ENCODE data around the gene TEAD3. TPM values are rescaled to one million over a fixed set of nuclear protein-coding genes. Genes with fewer than 3 reads are reported as not detected.

The TEAD3 gene
- polyA plus RNA-seq, 3 donors = not detected

DNA sequence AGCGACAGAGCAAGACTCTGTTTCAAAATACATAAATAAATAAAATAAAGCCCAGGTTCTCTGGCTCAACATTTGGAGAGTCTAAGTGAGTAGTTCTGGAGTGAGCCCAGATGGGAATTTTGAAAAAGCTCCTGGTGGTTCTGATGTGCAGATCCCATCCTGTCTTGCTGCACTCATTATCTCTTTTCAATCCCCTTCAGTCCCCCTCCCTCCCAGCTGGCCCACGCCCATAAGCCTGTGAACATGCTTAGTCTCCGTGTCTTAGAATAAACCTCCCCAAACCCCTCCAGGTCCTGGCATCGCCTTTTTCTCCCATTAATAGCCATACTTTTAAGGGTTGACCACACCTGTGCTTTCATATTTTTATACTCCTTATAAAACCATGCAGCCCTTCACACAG lies 35.2 kb upstream of the TEAD3 start:
- Histone ChIP-seq H4K20me1 (ENCODE audit: insufficient read depth, low read length) (no peaks in the 10 kb centered on the region), H3K9me3 (replicated peaks in 1 of 2; ENCODE audit: control insufficient read depth in 1 of 2, insufficient read depth in 1 of 2, low read length in 2 of 2) (no peaks in the 10 kb centered on the region), H3K79me2 (ENCODE audit: insufficient read depth, low read length) (no peaks in the 10 kb centered on the region), H2AFZ (ENCODE audit: insufficient read depth, low read depth, low read length, poor library complexity, severe bottlenecking) (no peak overlapping the region), H3K9ac (ENCODE audit: insufficient read depth, low read length, poor library complexity, severe bottlenecking) (no peak overlapping the region), H3K27ac (ENCODE audit: low read depth in 1 of 2, low read length in 2 of 2) (no peak overlapping the region), H3K36me3 (replicated peaks in 1 of 2; ENCODE audit: control insufficient read depth in 1 of 2, insufficient read depth in 2 of 2, low read length in 2 of 2) (no peaks in the 10 kb centered on the region), H3K4me1 (ENCODE audit: control insufficient read depth in 1 of 2, insufficient read depth in 2 of 2, low read length in 2 of 2) (no peaks in the 10 kb centered on the region), H3K4me2 (replicated peaks; ENCODE audit: extremely low read depth, low read length, poor library complexity, severe bottlenecking) (no peak overlapping the region), H3K4me3 (replicated peaks in 1 of 3; ENCODE audit: low read depth in 2 of 3, low read length in 3 of 3) (no peak overlapping the region), H3K27me3 (ENCODE audit: control insufficient read depth in 2 of 2, insufficient read depth in 2 of 2, low read length in 2 of 2) (no peaks in the 10 kb centered on the region)
- Mint-ChIP-seq H3K36me3 (no peaks in the 10 kb centered on the region), H3K27me3 (ENCODE audit: low read depth in 3 of 3) (peaks cover 4 to 13% (median 7%) of the 10 kb centered on the region in 3 donors), H3K27ac (no peak overlapping the region), H3K4me3 (no peak overlapping the region), H3K4me1 (peaks cover 4% of the 10 kb centered on the region), H3K9me3 (peaks cover 0 to 2% (median 0%) of the 10 kb centered on the region in 7 donors)
- DNase-seq = no peak
- 96% methylated on average over 3 of the region's 4 CpGs for whole genome bisulfite sequencing (ENCODE audit: insufficient coverage)
- intact Hi-C loops (cut with micrococcal nuclease) = no loop called here
- TF ChIP-seq, protein P1, sequence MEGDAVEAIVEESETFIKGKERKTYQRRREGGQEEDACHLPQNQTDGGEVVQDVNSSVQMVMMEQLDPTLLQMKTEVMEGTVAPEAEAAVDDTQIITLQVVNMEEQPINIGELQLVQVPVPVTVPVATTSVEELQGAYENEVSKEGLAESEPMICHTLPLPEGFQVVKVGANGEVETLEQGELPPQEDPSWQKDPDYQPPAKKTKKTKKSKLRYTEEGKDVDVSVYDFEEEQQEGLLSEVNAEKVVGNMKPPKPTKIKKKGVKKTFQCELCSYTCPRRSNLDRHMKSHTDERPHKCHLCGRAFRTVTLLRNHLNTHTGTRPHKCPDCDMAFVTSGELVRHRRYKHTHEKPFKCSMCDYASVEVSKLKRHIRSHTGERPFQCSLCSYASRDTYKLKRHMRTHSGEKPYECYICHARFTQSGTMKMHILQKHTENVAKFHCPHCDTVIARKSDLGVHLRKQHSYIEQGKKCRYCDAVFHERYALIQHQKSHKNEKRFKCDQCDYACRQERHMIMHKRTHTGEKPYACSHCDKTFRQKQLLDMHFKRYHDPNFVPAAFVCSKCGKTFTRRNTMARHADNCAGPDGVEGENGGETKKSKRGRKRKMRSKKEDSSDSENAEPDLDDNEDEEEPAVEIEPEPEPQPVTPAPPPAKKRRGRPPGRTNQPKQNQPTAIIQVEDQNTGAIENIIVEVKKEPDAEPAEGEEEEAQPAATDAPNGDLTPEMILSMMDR (IDR thresholded peaks at IDR 0.05) = no peak

DNA sequence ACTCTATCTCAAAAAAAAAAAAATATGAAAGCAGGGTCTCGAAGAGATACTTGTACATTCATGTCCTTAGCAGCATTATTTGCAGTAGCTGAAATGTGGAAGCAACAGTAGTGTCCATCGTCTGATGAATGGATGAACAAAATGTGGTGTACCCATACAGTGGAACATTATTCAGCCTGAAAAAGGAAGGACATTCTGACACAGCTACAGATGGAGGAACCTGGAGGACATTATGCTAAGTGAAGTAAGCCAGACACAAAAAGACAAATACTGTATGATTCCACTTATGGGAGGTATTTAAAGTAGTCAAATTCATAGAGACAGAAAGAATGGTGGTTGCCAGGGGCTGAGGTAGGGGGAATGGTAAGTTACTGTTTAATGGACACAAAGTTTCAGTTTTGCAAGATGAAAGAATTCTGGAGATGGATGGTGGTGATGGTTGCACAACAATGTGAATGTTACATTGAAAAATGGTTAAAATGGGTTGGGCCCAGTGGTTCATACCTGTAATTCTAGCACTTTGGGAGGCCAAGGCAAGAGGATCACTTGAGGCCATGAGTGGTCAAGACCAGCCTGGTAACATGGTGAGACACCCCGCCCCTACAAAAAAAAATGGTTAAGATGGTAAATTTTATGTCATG lies 27.6 kb upstream of the TEAD3 start:
- Histone ChIP-seq H2AFZ (ENCODE audit: insufficient read depth, low read depth, low read length, poor library complexity, severe bottlenecking) (no peak overlapping the region), H3K4me2 (replicated peaks; ENCODE audit: extremely low read depth, low read length, poor library complexity, severe bottlenecking) (no peak overlapping the region), H3K27me3 (ENCODE audit: control insufficient read depth in 2 of 2, insufficient read depth in 2 of 2, low read length in 2 of 2) (no peaks in the 10 kb centered on the region), H3K36me3 (replicated peaks in 1 of 2; ENCODE audit: control insufficient read depth in 1 of 2, insufficient read depth in 2 of 2, low read length in 2 of 2) (no peaks in the 10 kb centered on the region), H3K9ac (ENCODE audit: insufficient read depth, low read length, poor library complexity, severe bottlenecking) (no peak overlapping the region), H3K4me1 (ENCODE audit: control insufficient read depth in 1 of 2, insufficient read depth in 2 of 2, low read length in 2 of 2) (peaks cover 0 to 4% of the 10 kb centered on the region in 2 donors), H3K27ac (ENCODE audit: low read depth in 1 of 2, low read length in 2 of 2) (no peak overlapping the region), H3K79me2 (ENCODE audit: insufficient read depth, low read length) (no peaks in the 10 kb centered on the region), H3K9me3 (replicated peaks in 1 of 2; ENCODE audit: control insufficient read depth in 1 of 2, insufficient read depth in 1 of 2, low read length in 2 of 2) (no peaks in the 10 kb centered on the region), H4K20me1 (ENCODE audit: insufficient read depth, low read length) (no peaks in the 10 kb centered on the region), H3K4me3 (replicated peaks in 1 of 3; ENCODE audit: low read depth in 2 of 3, low read length in 3 of 3) (no peak overlapping the region)
- intact Hi-C loops (cut with micrococcal nuclease) = loop anchor here (5.0 kb wide), 1 partner anchor 213 kb away; the partner anchor contains the start of gene ARMC12 (in 2 of the 2)
- H3K4me1 Mint-ChIP-seq = peaks cover 10% of the 10 kb centered on the region
- 88% methylated on average over 2 of the region's 3 CpGs for WGBS (ENCODE audit: insufficient coverage)
- no peak overlapping the region for H3K4me3 Mint-ChIP-seq
- no peak overlapping the region for H3K27ac Mint-ChIP-seq
- no peak for DNase-seq
- TF ChIP-seq, protein P1 (IDR thresholded peaks at IDR 0.05) = no peak
- H3K27me3 Mint-ChIP-seq (ENCODE audit: low read depth in 3 of 3) = peaks cover 10 to 15% (median 10%) of the 10 kb centered on the region in 3 donors
- peaks cover 0 to 2% (median 0%) of the 10 kb centered on the region in 7 donors for H3K9me3 Mint-ChIP-seq
- no peaks in the 10 kb centered on the region for H3K36me3 Mint-ChIP-seq
